ENCODE measurements around the gene PGAM5. TPM values are rescaled to one million over a fixed set of nuclear protein-coding genes. Genes with fewer than 3 reads are reported as not detected.

PGAM5 gene
- total and polyA plus RNA-seq, 9 of the 15 experiments (the other 6 are each of a cell fraction or from before 2014, with no cell fraction given), result 7.4 to 121 (median 69.5) TPM

DNA sequence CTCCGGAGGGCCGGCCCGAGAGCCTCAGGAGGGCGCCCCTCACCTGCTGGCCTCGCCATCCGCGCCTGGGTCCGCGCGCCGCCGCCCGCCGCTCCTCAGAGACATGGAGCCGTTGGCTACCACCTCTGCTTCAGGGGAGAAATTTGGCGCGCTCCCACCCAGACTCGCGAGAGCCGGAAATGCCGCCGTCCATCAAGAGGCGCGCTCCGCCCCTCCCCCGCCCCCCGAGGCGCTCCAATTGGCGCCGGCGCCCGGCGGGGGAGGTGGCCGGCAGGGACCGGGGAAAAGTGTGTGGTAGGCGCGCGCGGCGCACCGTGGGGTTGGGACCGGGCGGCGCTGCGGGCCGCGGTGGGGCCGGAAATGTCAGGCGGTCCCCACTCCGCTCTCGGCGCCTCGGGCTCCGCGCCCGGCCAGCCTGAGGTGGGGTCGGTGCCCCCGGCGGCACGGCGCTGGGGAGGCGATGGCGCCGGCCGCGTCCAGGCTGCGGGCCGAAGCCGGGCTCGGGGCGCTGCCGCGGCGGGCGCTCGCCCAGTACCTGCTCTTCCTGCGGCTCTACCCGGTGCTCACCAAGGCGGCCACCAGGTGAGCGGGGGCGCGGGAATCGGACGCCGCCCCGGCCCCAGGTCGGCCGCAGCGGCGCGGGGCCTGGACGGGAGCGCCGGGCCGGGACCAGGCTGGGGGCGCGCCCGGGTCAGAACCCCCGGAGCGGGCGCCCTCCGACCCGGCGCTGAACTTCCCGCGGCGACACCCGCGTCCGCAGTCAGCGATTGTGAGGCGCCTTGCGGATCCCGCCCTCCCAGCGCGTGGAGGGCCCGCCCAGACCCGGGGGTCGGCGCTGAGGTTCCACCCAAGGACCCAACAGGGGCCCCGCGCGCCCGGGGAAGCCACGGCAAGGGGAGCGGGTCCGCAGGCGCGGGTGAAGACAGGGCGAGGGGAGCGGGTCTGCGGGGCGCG lies 23.2 kb upstream of the PGAM5 start, which contains the start of the genes POLE and PXMP2 (continued):
- TF ChIP-seq, protein P1, sequence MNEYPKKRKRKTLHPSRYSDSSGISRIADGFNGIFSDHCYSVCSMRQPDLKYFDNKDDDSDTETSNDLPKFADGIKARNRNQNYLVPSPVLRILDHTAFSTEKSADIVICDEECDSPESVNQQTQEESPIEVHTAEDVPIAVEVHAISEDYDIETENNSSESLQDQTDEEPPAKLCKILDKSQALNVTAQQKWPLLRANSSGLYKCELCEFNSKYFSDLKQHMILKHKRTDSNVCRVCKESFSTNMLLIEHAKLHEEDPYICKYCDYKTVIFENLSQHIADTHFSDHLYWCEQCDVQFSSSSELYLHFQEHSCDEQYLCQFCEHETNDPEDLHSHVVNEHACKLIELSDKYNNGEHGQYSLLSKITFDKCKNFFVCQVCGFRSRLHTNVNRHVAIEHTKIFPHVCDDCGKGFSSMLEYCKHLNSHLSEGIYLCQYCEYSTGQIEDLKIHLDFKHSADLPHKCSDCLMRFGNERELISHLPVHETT (CRISPR knock-in tag; conservative IDR thresholded peaks at IDR 0.05 in 1 of 2, IDR thresholded peaks at IDR 0.05 in 1 of 2), result no peak
- TF ChIP-seq ZNF121 (CRISPR knock-in tag; conservative IDR thresholded peaks at IDR 0.05), result no peak
- TF ChIP-seq, protein P2, sequence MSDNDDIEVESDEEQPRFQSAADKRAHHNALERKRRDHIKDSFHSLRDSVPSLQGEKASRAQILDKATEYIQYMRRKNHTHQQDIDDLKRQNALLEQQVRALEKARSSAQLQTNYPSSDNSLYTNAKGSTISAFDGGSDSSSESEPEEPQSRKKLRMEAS (CRISPR knock-in tag; IDR thresholded peaks at IDR 0.05), result peak; percentile 59; the same call in 1 of the 2 replicates
- TF ChIP-seq GATAD2B (IDR thresholded peaks at IDR 0.05; ENCODE audit: borderline replicate concordance), result peak; percentile 78
- TF ChIP-seq, protein P3, sequence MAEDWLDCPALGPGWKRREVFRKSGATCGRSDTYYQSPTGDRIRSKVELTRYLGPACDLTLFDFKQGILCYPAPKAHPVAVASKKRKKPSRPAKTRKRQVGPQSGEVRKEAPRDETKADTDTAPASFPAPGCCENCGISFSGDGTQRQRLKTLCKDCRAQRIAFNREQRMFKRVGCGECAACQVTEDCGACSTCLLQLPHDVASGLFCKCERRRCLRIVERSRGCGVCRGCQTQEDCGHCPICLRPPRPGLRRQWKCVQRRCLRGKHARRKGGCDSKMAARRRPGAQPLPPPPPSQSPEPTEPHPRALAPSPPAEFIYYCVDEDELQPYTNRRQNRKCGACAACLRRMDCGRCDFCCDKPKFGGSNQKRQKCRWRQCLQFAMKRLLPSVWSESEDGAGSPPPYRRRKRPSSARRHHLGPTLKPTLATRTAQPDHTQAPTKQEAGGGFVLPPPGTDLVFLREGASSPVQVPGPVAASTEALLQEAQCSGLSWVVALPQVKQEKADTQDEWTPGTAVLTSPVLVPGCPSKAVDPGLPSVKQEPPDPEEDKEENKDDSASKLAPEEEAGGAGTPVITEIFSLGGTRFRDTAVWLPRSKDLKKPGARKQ (CRISPR knock-in tag; IDR thresholded peaks at IDR 0.05), result no peak
- no peak for TF ChIP-seq ZNF717 (CRISPR knock-in tag; IDR thresholded peaks at IDR 0.05)
- peak; percentile 53; the same call in 1 of the 2 replicates for TF ChIP-seq ETV5 (CRISPR knock-in tag; IDR thresholded peaks at IDR 0.05; ENCODE audit: low read depth)
- no peak for TF ChIP-seq POLR3G (IDR thresholded peaks at IDR 0.05; ENCODE audit: extremely low read depth, insufficient read length, insufficient replicate concordance)
- TF ChIP-seq EP400 (IDR thresholded peaks at IDR 0.05), result peak; percentile 64; the same call in 1 of the 2 replicates
- TF ChIP-seq, protein P4, sequence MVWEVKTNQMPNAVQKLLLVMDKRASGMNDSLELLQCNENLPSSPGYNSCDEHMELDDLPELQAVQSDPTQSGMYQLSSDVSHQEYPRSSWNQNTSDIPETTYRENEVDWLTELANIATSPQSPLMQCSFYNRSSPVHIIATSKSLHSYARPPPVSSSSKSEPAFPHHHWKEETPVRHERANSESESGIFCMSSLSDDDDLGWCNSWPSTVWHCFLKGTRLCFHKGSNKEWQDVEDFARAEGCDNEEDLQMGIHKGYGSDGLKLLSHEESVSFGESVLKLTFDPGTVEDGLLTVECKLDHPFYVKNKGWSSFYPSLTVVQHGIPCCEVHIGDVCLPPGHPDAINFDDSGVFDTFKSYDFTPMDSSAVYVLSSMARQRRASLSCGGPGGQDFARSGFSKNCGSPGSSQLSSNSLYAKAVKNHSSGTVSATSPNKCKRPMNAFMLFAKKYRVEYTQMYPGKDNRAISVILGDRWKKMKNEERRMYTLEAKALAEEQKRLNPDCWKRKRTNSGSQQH (CRISPR knock-in tag; IDR thresholded peaks at IDR 0.05), result no peak
- TF ChIP-seq, protein P5, sequence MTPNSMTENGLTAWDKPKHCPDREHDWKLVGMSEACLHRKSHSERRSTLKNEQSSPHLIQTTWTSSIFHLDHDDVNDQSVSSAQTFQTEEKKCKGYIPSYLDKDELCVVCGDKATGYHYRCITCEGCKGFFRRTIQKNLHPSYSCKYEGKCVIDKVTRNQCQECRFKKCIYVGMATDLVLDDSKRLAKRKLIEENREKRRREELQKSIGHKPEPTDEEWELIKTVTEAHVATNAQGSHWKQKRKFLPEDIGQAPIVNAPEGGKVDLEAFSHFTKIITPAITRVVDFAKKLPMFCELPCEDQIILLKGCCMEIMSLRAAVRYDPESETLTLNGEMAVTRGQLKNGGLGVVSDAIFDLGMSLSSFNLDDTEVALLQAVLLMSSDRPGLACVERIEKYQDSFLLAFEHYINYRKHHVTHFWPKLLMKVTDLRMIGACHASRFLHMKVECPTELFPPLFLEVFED (CRISPR knock-in tag; conservative IDR thresholded peaks at IDR 0.05), result no peak
